ENCODE data around the gene CNPY3.

GRCh38 chr6:42940493-42941045 lies 11.3 kb downstream of the CNPY3 start:
- peak; percentile 73 for TF ChIP-seq POLR2AphosphoS5 (IDR thresholded peaks at IDR 0.05; ENCODE audit: low read depth, low read length)
- no peak; the same call in none of the 2 replicates for TF ChIP-seq POLR2A (IDR thresholded peaks at IDR 0.05; ENCODE audit: low read depth, low read length)
